NCI-H128 (cell line): ENCODE data around the gene TSPAN11.

Experiments
- DNase-seq: peaks from one replicate; lab custom pipeline; 2025; ENCODE audit not compliant: unreplicated experiment; lab: John Stamatoyannopoulos, UW

Gene TSPAN11

DNA sequence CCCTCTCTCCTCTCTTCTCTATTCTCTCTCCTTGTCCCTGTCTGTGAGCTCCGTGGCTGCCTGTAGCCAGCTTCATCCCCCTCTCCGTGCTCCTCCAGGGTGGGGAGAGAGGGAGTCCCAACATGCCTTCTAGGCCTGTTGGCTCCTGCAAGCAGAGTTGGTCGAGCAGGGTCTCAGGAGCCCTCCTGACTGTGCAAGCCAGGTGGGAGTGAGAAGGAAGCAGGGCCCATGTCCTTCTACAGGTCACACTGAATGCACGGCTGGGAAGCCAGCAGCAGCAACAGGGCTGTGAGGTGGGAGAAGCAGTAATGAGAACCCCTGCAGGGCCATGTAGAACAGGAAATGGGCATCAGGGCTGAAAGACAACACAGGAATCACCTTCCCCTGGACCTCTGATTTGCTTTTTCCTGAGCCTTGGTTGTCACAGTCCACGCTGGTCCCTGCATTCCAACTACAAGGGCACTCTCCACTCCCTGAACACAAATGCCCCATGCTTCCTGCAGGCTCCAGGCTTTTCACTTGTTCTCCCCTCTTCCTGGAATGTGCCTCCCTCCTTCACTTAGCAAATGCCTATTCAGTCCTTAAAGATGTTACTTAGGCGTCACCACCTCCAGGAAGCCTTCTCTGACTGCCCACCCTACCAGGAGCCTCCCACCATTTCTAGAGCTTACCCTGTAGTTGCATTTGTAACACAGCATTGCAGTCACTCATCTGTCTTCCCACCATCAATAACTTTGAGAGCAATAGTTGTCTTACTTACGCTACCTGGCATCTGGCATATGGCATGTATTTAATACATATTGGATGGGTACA is 51.2 kb downstream of the TSPAN11 start:
- no peak for DNase-seq

DNA sequence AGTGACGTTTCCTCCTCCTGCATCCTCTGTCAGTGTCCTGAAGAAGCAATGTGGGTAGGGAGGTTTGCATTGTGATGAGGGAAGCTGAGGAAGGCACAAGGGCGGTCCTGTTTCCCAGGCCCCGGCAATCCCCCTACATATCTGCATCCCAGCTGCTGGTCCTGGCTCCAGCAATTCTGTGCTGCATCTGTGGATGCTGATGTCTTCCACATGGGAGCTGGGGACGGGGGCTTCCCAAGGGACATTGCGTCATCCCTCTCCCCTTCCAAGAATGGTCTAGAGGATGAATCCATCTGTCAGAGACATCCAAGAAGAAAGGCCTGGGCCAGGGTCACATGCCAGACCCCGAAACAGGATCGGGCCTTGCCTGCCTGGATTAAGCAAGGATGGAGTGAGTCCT is 52.1 kb downstream of the TSPAN11 start:
- DNase-seq = no peak

DNA sequence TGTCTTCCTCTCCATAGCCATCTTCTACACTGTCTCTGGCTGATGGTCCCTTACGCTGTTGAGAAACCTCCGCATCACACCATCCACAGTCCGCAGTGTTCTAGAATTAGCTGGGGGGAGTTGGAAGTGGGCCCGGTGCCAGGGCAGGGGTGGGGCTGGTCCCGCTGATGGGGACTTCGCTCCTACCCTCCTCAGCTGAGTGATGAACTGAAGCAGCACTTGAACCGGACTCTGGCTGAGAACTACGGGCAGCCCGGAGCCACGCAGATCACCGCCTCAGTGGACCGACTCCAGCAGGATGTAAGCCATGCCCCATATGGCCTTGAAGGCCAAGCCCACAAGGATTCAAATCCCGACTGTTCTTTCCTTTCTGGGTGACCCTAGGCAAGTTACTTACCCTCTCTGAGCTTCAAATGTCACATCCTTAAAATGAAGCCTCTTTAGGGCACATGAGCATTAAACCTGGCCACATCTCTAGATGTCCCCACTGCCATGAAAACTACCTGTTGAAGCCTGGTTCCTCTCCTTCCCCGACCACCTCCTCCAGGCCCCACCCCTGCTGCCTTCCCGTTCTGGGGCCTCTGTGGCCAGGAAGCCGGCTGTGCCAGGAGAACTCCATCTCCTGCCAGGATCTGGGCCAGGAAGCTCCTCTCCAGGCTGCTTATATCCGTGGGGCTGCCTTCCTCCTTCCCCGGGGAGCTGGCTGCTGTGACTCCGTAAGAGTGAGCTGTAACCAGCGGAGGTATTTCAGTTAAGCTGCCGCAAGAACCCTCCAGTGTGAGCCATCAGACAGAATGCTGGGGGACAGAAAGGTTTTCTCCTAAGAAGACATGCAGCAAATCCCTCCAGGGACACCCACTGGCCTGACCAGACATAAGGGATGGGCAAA is 53.1 kb downstream of the TSPAN11 start:
- no peak for DNase-seq

DNA sequence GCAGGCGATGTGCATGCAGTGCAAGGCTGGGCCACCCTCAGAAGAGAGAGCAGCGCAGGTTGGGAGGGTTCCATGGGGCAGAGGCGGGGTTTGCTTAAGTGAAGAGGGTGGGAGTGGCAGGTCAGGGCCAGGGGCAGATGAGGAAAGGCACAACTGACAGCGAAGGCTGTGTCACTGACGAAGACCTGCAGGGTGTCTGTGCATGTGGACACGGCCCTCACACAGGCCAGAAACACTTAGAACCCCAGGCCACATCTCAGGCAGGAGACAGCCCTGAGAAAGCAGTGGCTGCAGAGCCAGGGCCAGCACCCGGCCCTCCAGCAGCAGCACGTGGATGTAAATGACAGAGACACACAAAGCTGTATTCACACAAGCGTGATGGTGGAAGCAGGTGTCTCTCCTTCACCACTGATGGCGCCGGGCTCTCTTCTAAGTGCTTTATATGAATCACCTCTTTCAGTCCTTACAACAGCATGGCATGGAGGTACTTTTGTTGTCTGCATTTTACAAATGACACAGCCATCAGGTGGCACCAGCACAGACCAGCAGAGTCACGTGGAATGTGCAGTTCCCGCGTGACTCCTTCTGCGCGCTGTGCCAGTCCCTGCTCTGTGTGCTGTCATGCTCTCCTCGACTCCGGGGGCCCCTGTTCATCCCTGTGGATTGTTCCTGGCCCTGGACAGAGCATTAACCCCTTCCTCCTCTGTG is 54.6 kb downstream of the TSPAN11 start:
- peak; percentile 38 for DNase-seq

DNA sequence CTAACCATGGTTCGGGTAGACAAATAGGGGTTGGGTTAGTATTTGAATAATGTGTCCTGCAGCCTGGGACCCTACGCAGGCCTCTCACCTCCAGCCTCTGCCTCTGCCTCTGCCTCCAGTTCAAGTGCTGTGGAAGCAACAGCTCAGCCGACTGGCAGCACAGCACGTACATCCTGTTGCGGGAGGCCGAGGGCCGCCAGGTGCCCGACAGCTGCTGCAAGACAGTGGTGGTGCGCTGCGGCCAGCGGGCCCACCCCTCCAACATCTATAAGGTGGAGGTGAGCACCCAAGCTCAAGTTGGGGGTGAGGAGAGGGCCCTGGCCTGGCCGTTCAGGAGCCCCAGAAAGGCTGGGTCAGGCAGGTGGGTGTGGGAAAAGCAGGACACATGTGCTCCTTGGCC is 55.9 kb downstream of the TSPAN11 start:
- DNase-seq = no peak

DNA sequence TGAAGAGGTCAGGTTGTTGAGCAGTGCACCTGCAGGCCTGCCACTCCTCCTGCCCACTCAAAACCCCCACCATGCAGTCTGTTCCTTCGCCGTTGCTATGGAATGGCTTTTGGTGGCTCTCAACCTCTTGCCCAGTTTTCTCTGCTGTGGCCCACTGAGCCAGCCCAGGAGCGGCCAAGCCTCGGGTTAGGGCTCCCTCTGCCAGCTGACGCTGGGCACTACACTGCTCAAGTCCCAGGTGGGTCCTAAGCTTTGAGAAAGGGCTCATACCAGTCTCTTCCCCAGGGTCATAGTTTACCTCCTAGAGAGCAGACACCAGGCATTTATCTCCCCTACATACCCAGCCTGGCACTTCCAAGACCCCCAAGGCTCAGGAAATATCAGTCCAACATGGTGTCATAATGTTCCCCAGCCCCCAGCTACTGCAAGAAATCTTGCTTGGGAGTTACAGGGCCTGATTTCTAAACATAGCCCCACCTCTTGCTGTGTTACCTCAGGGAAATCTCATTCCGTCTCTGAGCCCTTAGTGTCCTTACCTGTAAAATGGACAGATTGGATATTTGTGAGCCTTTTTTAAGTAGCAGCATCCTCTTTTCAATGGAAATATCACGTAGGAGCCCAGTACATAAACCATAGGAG is 59.4 kb downstream of the TSPAN11 start:
- peak; percentile 56 for DNase-seq

DNA sequence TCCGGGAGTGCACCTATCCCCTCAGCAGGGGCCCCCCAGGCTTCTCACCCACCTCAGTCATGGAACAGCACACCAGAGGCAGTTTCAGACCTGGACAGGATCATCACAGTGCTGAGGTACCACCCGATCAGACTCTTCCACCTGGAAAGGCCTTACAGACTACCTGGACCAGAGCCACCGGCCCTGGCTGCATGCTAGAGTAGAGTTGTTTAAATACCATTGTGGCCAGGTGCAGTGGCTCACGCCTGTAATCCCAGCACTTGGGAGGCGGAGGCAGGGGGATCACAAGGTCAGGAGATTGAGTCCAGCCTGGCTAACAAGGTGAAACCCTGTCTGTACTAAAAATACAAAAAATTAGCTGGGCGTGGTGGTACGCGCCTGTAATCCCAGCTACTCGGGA is 61.5 kb downstream of the TSPAN11 start:
- no peak for DNase-seq

DNA sequence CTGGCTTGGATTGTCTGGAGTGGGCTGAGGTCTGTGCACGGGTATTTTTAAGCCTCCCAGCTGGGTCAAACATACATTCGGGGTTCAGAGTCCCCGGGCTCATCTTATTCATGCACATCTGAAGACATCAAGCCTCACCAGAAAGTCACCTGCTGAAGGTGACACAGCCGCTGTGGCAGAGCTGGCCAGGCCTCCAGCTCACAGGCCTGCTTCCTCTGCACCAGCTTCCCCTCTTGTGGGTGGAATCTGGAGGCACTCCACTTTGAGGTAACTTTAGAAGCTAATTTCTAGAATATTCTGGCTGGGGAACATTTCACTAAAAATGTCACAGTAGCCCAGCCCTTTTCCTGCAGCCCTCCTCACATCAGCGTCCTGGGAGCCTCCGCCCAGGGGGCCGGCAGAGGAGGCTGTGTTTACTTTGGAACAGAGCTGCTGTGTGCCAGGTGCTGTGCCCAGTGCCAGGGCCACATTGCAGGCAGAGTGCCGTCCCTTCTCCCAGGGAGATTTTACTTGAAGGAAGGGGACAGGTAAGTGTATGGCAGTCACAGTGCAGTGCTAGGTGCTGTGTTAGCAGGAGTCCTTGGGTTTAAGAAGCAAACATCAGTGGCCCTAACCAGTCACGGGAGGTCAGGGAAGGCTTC is 62.2 kb downstream of the TSPAN11 start:
- no peak for DNase-seq

DNA sequence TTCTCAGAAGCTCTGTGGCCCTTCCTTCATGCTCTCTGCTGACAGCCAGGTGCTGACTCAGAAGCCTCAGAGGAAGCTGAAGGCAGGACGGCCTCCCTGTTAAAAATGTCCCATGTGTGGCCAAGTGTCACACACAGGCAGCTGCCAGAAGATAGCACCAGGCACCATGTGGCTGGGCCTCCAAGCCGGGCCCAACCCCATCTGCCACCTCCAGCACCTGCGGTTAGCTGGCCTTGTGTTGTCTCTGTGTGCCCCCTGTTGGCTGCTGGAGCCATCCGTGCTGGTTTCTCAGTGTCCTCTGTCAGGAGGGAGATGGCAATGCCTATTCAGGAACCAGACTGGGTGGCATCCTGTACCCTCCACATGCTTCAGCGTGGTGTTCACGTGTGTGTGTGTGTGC is 63.2 kb downstream of the TSPAN11 start:
- no peak for DNase-seq

DNA sequence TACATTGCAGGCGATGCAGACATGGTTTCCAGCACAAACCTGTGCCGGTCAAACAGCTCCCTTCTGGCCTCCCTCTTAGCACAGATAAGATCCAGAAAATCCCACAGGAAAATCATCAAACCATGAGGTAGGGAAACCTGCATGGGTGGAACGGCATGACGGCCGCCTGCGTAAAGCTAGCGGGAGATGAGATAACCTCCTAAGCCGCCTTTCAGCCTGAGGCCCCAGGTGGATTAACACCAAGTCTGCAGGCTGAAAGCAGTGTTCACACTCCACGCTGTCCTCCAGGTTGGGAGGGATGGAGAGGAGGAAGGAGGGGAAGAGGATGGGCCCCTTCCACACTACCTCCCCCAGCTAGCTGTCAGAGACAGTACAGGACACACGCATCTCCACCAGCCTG is 63.8 kb downstream of the TSPAN11 start:
- DNase-seq = no peak

DNA sequence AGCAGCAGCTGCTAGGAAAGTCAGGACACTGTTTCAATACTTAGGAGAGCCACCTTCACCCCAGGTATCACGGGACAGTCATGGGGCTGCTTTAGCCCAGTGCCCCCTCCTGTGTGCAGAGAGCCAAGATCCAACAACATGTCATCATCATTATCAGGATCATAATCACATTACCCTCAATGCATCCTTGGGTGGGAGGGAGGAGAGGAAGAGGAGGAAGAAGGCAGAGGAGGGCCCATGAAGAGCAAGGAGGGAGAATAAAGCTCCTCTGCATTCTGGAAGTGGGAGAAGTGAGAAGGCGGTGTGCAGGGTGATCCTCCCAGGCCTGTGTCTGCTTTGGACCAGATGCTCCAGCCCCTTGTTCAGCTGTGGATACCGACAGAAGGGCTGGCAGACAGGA is 64.2 kb downstream of the TSPAN11 start:
- no peak for DNase-seq

DNA sequence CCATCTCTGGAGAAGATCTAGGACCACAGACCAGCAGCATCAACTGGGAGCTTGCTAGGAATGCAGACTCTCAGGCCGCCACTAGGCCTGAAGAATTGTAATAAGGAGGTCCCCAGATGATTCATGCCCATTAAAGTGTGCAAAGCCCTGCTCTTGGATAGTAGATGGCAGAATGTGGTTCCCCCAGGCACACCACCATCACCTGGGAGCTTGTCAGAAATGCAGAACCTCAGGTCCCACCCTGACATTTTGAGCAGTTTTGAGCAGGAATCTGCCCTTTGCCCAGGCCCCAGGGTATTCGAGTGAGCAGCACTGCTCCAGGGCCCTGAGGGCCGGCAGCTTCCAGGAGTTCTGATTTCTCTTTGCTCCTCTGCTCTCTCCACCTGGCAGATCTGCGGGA is 64.9 kb downstream of the TSPAN11 start:
- no peak for DNase-seq

DNA sequence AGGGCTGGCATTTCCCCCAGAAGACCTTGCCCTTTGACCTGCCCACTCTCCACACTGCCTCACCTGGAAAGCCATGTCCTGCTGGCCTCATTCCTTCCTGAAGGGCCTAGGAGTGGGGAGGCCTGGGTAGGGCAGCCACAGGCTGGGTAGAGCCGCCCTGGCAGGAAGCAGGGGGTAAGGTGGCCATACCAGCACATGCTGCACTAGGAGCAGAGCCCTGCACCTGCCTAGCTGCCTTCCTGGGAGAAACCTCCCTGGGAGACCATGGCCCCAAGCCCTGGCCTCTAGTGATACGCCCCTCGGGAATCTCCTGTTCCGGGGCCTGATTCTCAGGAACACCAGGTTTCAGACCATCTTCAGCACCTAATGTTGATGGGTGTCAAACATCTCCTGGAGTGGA is 65.8 kb downstream of the TSPAN11 start:
- no peak for DNase-seq

DNA sequence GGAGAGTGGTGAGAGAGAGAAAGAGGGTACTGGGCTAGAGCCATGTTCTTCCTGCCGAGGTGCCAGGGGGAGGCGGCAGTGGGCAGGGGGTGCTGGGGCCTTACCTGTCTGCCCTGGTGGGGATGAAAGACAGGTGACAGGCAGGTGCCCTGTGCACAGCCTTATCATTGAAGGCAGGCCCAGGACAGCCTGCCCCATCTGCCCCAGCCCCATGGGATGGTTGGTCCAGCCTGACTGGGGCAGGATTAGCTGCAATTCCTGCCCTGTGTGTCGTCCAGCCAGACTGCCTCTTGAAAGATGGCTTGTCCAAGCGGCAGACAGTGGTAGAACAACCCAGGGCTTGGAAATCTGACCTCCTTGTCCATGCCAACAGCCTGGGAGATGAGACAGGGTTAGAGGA is 67.2 kb downstream of the TSPAN11 start:
- DNase-seq = no peak

DNA sequence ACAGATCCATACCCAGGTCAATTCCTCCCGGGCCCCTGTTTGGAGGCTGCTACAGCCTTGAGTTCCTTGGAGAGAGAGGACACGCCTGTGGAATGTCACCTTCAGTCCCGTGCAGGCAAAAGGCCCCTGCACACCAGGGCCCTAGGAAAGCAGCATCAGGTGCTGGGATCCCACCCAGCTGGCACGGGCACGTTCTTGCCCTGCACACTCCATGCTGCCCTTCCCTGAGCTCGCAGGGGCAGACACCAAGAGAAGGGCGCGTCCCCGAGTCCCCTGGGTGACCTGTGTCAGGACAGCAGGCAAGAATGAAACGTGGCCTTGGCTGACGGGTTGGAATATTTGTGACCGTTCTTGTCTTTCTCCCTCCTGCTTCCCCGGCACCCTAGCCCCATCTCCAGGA is 67.7 kb downstream of the TSPAN11 start:
- no peak for DNase-seq

DNA sequence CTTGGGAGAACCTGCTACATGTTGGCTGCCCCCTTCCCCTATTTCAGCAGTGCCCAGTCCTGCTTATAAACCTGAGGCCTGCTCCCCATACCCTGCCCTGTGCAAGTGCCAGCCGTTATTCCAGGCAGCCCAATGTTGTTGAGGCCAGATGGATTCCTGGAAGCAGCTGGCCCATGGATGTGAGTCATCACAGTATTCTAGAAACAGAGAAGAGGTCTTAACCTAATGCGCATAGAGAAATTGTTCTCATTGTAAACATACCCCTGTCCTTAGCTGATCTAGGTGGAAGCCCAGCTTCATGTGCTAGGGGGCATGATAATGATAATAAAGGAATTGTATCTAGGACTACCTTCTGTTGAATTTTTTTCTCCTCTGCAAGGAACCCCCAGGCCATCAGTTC is 69.7 kb downstream of the TSPAN11 start:
- DNase-seq = no peak

DNA sequence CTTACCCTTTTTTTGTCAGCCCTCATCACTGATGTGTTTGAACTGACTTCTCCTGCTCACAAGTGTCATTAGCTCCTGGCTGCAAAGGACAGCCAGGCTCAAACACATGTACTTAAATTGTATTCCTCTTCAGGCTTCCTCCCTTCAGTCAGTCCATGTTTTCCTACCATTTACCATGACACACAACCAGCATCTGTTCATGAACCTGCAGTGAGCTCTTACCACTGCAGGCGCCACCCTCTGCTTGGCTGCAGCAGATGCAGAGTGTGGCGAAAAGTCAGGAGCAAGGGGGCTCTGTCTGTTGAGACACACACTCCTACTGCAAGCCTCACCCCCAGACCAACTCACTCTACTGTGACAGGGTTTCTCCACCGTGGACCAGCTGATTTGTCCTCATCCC is 70.2 kb downstream of the TSPAN11 start:
- DNase-seq = no peak

DNA sequence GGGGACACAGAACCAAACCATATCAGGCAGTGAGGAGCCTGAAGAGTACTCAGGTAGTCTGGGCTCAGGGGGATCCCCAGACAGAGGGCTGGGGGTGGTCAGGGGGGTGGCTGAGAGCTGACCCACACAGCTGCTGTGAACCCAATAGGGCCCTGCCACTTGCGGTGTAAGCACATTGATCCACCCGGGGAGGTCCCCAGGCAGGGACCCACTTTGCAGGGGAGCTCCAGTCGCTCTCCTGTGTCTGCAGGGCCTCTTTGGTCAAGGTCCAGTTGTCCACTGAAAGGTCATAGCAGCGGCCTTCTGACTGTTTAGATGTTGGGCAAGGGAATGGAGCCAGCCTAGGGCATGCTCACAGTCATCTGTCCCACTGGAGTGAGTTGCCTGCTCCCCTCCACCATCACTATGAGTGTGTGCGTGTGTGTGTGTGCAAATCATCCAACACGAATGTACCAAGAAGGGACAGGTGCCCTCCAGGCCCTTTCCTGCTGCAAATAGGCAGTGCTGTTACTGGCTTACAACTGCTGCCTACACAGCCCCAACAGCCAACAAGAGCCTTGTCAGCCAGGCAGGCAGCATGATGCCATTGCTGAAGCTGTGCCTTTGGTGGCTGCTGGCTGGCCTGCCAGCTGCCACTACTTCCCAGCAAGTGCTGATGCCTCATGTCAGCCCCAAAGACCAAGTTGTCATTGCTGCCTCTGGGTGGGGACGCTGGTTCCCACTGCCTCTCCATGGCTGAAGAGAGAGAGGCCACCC is 71.3 kb downstream of the TSPAN11 start:
- DNase-seq = no peak

DNA sequence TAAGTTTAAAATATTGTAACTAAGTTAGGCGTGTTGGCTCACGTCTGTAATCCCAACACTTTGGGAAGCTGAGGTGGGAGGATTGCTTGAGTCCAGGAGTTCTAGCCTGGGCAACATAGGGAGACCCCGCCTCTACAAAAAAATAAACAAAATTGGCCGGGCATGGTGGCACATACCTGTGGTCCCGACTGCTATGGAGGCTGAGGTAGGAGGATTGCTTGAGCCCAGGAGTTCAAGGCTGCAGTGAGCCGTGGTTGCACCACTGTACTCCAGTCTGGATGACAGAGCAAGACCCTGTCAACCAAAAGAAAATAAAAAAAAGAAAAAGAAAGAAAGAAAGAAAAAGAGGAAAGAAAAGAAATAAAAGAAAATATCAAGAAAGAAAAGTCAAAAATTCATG is 72.5 kb downstream of the TSPAN11 start:
- DNase-seq = no peak

DNA sequence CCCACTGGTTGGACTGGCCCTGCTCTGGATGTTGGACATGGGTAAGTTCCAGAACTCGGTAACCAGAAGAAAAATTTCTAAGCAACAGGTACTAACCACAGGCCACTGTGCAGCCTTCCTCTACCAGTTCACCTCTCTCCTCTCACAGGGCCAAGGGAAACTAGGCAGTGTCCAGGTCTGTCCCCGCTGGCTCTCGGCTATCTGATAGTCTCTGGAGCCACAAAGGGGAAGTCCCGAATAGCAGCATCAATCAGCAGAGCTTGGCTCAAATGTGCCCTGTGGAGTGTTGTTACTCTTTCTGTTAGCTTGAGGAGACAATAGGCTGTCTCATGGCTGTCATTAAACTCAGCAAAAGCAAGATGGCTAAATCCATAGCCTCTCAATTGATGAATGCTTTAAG is 73.2 kb downstream of the TSPAN11 start:
- no peak for DNase-seq
